Fibroblast of the aortic adventitia (primary cell): ENCODE data around the gene GATA3. TPM values are rescaled to one million over a fixed set of nuclear protein-coding genes. Genes with fewer than 3 reads are reported as not detected.

Experiments used
- DNase-seq: peaks from one replicate; pipeline ENCODE4 v3.0.0-alpha.2; 2010; ENCODE audit warnings: low read depth
- H3K4me3 ChIP-seq: 2 replicates; pipeline ENCODE4 v1.5.1; 2011; ENCODE audit warnings: low read depth, mild to moderate bottlenecking, control low read depth, low read length, moderate library complexity
- total RNA-seq: library from RNA; depleted of rRNA; stranded (reverse); fragments of >200 nt; gene quantifications from 2 replicates; pipeline ENCODE4 v1.2.3, GENCODE V29; 2012; ENCODE audit warnings: low replicate concordance
- TF ChIP-seq, protein P1 (sequence below): IDR thresholded peaks from 2 replicates; pipeline ENCODE4 v1.5.1; 2011; ENCODE audit warnings: mild to moderate bottlenecking, low read length, control low read depth, inconsistent platforms; ENCODE audit not compliant: insufficient read depth

The GATA3 gene
- total RNA-seq, 1 donor: not detected

DNA sequence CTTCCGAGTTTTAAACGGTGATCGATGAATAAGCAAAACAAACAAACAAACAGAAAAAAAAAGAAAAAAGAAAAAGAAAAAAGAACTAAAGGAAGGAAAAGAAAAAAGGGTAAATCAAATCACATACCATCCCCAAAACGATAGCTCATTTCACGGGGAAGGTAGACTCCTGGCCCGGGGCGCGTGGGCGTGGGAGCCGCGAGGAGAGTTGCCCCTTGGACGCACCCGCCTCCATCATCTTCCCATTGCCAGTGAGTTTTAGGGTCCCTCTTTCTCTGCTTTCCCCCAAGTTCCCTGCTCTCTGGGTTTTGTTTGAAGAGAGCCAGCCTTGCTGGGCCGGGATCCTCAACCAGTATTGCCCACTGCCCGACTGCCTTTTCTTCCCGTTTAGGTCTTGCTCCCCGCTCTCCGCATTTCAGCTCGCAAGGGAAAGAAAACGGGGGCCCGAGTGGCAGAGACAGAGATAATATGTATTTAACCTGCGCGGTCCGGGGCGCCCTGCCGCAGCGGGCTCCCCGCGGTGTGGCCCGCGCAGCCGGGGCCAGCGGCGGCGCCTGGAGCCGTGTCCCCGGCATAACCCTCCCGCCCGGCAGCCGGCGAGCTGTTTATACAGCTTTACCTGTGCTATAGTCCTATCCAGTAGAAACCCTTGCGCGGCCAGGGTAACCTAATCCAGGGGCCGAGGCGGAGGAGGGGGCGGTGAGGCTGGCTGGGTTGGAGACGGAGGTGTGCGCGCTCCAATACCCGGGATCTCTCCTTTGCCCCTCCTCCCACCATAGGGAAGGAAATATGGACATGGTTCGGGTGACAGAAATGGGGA, 5.2 kb upstream of the GATA3 start:
- no peak for DNase-seq
- H3K4me3 ChIP-seq: peak overlapping the region; percentile 9
- TF ChIP-seq, protein P1, sequence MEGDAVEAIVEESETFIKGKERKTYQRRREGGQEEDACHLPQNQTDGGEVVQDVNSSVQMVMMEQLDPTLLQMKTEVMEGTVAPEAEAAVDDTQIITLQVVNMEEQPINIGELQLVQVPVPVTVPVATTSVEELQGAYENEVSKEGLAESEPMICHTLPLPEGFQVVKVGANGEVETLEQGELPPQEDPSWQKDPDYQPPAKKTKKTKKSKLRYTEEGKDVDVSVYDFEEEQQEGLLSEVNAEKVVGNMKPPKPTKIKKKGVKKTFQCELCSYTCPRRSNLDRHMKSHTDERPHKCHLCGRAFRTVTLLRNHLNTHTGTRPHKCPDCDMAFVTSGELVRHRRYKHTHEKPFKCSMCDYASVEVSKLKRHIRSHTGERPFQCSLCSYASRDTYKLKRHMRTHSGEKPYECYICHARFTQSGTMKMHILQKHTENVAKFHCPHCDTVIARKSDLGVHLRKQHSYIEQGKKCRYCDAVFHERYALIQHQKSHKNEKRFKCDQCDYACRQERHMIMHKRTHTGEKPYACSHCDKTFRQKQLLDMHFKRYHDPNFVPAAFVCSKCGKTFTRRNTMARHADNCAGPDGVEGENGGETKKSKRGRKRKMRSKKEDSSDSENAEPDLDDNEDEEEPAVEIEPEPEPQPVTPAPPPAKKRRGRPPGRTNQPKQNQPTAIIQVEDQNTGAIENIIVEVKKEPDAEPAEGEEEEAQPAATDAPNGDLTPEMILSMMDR: no peak

GRCh38 chr10:8049865-8050555, 4.5 kb upstream of the GATA3 start:
- peak overlapping the region; percentile 45 for H3K4me3 ChIP-seq
- no peak for DNase-seq
- TF ChIP-seq, protein P1: no peak

GRCh38 chr10:8050556-8051108, 3.9 kb upstream of the GATA3 start:
- DNase-seq: peak; percentile 34
- H3K4me3 ChIP-seq: peak overlapping the region; percentile 45
- TF ChIP-seq, protein P1: no peak

- DNase-seq: no peak
- H3K4me3 ChIP-seq: no peak overlapping the region
- TF ChIP-seq, protein P1: no peak
Observed at GRCh38 chr10:8051109-8051821, 3.2 kb upstream of the GATA3 start.

- TF ChIP-seq, protein P1: no peak
- H3K4me3 ChIP-seq: no peak overlapping the region
- no peak for DNase-seq
Observed at GRCh38 chr10:8051851-8052257, 2.6 kb upstream of the GATA3 start.

GRCh38 chr10:8052341-8052955, 2.0 kb upstream of the GATA3 start:
- TF ChIP-seq, protein P1: no peak
- no peak for DNase-seq
- no peak overlapping the region for H3K4me3 ChIP-seq
